ENCODE measurements around the gene ZNF414.
"Not testable (repeated sequence)": the region's sequence is repeated elsewhere in the genome, so short reads cannot be mapped to it uniquely, and the experiment has no call there.

Gene ZNF414

GRCh38 chr19:8557642-8558238 lies 43.8 kb upstream of the ZNF414 start:
- H2AFZ ChIP-seq (ENCODE audit: low read length) = no peak overlapping the region
- H3K9me2 ChIP-seq (replicated peaks; ENCODE audit: low read depth, low read length) = no peaks in the 10 kb centered on the region
- H3K4me1 ChIP-seq (ENCODE audit: insufficient read depth, low read length, poor library complexity, severe bottlenecking) = peaks cover 8% of the 10 kb centered on the region
- no peak overlapping the region for H3K4me2 ChIP-seq (ENCODE audit: low read depth, low read length, poor library complexity, severe bottlenecking)
- H4K20me1 ChIP-seq (ENCODE audit: insufficient read depth, low read length, poor library complexity, severe bottlenecking) = no peaks in the 10 kb centered on the region
- H3K4me3 ChIP-seq (ENCODE audit: low read length, poor library complexity, severe bottlenecking) = no peak overlapping the region
- no peak overlapping the region for H3K9ac ChIP-seq (ENCODE audit: low read depth, low read length, poor library complexity, severe bottlenecking)
- no peaks in the 10 kb centered on the region for H3F3A ChIP-seq (ENCODE audit: low read depth)
- no peaks in the 10 kb centered on the region for H3K79me2 ChIP-seq (ENCODE audit: insufficient read depth, low read length)
- TF ChIP-seq, protein P1, sequence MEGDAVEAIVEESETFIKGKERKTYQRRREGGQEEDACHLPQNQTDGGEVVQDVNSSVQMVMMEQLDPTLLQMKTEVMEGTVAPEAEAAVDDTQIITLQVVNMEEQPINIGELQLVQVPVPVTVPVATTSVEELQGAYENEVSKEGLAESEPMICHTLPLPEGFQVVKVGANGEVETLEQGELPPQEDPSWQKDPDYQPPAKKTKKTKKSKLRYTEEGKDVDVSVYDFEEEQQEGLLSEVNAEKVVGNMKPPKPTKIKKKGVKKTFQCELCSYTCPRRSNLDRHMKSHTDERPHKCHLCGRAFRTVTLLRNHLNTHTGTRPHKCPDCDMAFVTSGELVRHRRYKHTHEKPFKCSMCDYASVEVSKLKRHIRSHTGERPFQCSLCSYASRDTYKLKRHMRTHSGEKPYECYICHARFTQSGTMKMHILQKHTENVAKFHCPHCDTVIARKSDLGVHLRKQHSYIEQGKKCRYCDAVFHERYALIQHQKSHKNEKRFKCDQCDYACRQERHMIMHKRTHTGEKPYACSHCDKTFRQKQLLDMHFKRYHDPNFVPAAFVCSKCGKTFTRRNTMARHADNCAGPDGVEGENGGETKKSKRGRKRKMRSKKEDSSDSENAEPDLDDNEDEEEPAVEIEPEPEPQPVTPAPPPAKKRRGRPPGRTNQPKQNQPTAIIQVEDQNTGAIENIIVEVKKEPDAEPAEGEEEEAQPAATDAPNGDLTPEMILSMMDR (conservative IDR thresholded peaks at IDR 0.05; ENCODE audit: low read length) = no peak
- TF ChIP-seq EZH2phosphoT487 (IDR thresholded peaks at IDR 0.05; ENCODE audit: borderline replicate concordance) = no peak
- peaks cover 12% of the 10 kb centered on the region; the same call in 1 of the 2 replicates for H3K36me3 ChIP-seq (ENCODE audit: insufficient read depth, low read length)
- no peaks in the 10 kb centered on the region for H3K9me3 ChIP-seq (ENCODE audit: insufficient read depth, low read depth, low read length)
- H3K27me3 ChIP-seq (ENCODE audit: insufficient read depth, low read length, poor library complexity, severe bottlenecking) = no peaks in the 10 kb centered on the region

DNA sequence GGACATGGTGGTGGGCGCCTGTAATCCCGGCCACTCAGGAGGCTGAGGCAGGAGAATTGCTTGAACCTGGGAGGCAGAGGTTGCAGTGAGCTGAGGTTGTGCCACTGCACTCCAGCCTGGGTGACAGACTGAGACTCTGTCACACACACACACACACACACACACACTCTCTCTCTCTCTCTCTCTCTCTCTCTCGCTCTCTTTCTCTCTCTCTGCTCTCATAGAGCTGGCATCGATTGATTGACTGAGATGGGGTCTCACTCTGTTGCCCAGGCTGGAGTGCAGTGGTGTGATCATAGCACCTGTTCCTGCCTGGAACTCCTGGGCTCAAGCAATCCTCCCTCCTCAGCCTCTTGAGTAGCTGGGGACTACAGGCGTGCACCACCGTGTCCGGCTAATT lies 39.8 kb upstream of the ZNF414 start:
- not testable (repeated sequence) for H3K4me1 ChIP-seq (ENCODE audit: insufficient read depth, low read length, poor library complexity, severe bottlenecking); H3K4me3 ChIP-seq (ENCODE audit: low read length, poor library complexity, severe bottlenecking); H2AFZ ChIP-seq (ENCODE audit: low read length); H3K4me2 ChIP-seq (ENCODE audit: low read depth, low read length, poor library complexity, severe bottlenecking); H3F3A ChIP-seq (ENCODE audit: low read depth); H3K9me2 ChIP-seq (replicated peaks; ENCODE audit: low read depth, low read length); H3K9ac ChIP-seq (ENCODE audit: low read depth, low read length, poor library complexity, severe bottlenecking); H4K20me1 ChIP-seq (ENCODE audit: insufficient read depth, low read length, poor library complexity, severe bottlenecking); H3K27me3 ChIP-seq (ENCODE audit: insufficient read depth, low read length, poor library complexity, severe bottlenecking); H3K79me2 ChIP-seq (ENCODE audit: insufficient read depth, low read length); H3K9me3 ChIP-seq (ENCODE audit: insufficient read depth, low read depth, low read length)
- peaks cover 17% of the 10 kb centered on the region; the same call in 1 of the 2 replicates for H3K36me3 ChIP-seq (ENCODE audit: insufficient read depth, low read length)

DNA sequence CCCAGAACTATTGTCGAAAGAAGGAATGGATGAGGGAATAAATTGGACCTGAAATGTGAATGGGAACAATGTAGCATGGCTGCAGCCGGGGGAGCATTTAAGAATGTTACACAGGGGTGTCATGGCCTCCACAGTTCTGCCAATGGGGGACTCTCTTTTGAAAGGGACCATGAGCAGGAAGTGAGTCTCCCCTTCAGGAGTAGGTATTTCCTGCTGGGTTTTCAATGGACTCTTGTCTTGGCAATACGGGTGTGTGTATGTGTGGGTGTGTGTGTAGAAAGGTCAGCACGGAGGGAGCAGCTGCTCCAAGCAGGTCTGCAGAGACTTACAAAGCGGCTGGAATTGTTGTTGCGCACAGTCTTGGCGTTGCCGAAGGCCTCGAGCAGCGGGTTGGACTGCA lies 38.8 kb upstream of the ZNF414 start:
- Histone ChIP-seq H2AFZ (ENCODE audit: low read length) (no peak overlapping the region), H3K9me2 (replicated peaks; ENCODE audit: low read depth, low read length) (no peaks in the 10 kb centered on the region), H3K27me3 (ENCODE audit: insufficient read depth, low read length, poor library complexity, severe bottlenecking) (no peaks in the 10 kb centered on the region)

More for the DNA sequence above, 38.8 kb upstream of the ZNF414 start:
- Histone ChIP-seq H3K9ac (ENCODE audit: low read depth, low read length, poor library complexity, severe bottlenecking) (no peak overlapping the region), H3F3A (ENCODE audit: low read depth) (no peaks in the 10 kb centered on the region), H4K20me1 (ENCODE audit: insufficient read depth, low read length, poor library complexity, severe bottlenecking) (no peaks in the 10 kb centered on the region), H3K79me2 (ENCODE audit: insufficient read depth, low read length) (no peaks in the 10 kb centered on the region), H3K4me1 (ENCODE audit: insufficient read depth, low read length, poor library complexity, severe bottlenecking) (peaks cover 2% of the 10 kb centered on the region), H3K36me3 (ENCODE audit: insufficient read depth, low read length) (peaks cover 17% of the 10 kb centered on the region; the same call in 1 of the 2 replicates), H3K4me3 (ENCODE audit: low read length, poor library complexity, severe bottlenecking) (no peak overlapping the region), H3K4me2 (ENCODE audit: low read depth, low read length, poor library complexity, severe bottlenecking) (no peak overlapping the region), H3K9me3 (ENCODE audit: insufficient read depth, low read depth, low read length) (no peaks in the 10 kb centered on the region)
- TF ChIP-seq EZH2phosphoT487 (IDR thresholded peaks at IDR 0.05; ENCODE audit: borderline replicate concordance) = no peak
- TF ChIP-seq, protein P1 (conservative IDR thresholded peaks at IDR 0.05; ENCODE audit: low read length) = no peak
